Superior temporal gyrus (tissue), 1 donor: ENCODE results near the gene LOC128125822.
"Not testable (repeated sequence)": the region's sequence is repeated elsewhere in the genome, so short reads cannot be mapped to it uniquely, and the experiment has no call there.

Source experiments
- DNase-seq: peaks from one replicate; pipeline ENCODE4 v3.0.0-alpha.2; 2016; ENCODE audit errors: extremely low spot score

Gene LOC128125822

DNA sequence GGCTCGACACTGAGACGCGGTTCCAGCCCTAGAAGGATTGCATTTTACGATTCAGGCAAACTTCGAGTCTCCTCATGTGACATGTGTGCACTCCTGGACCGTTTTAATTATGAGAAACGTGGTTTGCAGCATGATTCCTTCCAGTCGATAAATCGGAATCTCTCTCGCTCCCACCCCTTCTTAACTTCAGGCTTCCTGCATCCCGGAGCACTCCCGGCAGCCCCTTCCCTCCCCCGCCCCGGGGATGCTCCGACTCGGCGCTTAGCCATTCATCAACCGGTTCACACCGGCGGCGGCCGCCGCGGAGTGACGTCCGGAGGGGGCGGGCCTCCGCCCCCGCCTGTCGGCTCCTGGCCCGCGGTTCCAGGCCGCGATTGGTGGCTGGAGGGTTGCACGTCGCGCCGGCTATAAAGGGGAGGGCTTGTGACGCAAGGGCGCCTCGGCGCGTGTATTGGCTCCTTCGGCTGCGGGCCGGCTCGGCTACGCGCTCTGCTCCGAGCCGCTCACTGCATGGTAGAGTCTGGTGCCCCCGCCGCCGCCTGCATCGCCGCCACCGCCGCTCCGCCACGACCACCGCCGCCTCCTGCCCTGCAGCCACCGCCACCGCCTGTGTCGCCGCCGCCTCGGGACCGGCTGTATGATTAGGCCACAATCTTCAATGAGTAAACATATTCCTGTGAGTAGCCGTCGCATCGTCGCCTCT lies at the start of gene LOC128125822, which contains the start of gene PTP4A1:
Gene LOC128125822, plus strand, starts transcription at position 437 of the 703 bp plus-strand sequence.
Gene PTP4A1, plus strand, starts transcription at position 437 of the 703 bp plus-strand sequence. CDS start 4,401 bp downstream, outside the sequence.
- DNase-seq: peak; percentile 98

DNA sequence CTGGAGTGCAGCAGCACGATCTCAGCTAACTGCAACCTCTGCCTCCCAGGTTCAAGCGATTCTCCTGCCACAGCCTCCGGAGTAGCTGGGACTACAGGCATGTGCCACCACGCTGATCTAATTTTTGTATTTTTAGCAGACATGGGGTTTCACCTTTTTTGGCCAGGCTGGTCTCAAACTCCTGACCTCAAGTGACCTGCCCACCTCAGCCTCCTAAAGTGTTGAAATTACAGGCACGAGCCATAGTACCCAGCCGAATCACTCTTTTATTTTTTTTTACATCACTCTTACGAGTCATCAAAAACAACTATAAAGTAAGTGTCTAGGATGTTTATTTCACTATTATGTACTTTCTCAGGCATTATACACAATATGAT lies 49.4 kb upstream of the LOC128125822 start:
- not testable (repeated sequence) for DNase-seq

DNA sequence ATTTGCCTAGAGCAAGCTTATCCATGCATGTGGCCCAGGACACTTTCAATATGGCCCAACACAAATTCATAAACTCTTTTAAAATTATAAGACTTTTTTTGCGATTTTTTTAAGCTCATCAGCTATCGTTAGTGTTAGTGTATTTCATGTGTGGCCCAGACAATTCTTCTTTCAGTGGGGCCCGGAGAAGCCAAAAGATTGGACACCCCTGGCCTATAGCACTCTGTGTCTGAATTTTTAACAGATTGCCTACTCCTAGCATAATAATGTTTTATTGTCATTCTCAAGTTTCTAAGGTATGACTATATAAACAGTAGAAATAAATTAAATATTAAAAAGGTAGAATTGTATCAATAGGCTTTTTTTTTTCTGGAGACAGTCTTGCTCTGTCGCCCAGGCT lies 48.6 kb upstream of the LOC128125822 start:
- DNase-seq: no peak

DNA sequence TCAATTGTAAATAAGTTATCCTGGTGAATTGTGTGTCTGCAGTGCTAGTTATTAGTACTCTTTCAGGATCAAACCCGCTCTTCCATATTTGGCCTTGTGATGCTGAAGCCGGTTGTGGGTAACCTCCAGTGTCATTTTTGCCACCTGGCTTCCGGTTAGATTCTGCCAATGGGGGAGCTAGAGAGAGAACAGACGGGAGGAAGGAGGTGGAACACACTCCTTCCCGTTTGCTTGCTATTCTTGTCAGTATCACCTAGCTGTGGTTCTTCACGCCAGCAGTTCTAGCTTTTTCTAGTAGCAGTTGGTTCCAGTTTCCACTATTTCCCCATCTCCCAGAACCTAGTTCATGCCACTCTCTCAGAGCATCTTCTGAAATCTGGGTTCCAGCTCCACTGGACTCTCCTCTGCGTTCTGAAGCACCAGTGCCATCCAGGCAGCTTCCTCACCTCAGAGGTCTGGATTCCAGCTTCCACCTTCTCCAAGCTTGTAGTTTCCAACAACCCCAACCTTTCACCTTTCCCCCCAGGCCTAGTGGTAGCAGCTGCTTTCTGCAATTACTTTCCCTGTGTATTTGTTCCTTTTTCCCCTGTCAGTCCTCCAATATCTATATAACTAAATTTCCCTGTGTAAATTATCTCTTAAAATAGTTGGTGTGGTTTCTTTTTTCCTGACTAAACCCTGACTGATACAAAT lies 46.9 kb upstream of the LOC128125822 start:
- DNase-seq: no peak

DNA sequence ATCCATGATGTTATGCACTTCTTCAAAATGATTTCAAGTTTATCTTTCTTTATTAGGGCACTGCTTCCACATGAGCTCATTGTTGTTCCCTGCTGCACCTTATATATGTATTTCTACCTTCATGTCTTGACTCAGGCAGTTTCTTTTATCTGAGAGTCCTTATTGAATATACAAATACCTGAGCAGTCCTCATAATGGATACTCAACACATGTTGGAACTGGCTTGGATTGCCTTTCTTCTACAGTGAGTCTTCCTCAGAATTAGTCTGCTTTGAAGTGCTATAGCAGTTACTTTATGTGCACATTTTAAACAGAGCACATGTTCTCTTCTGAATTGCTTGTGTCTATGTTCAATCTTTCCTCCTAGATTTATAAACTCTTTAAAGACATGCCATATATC lies 45.3 kb upstream of the LOC128125822 start:
- no peak for DNase-seq

DNA sequence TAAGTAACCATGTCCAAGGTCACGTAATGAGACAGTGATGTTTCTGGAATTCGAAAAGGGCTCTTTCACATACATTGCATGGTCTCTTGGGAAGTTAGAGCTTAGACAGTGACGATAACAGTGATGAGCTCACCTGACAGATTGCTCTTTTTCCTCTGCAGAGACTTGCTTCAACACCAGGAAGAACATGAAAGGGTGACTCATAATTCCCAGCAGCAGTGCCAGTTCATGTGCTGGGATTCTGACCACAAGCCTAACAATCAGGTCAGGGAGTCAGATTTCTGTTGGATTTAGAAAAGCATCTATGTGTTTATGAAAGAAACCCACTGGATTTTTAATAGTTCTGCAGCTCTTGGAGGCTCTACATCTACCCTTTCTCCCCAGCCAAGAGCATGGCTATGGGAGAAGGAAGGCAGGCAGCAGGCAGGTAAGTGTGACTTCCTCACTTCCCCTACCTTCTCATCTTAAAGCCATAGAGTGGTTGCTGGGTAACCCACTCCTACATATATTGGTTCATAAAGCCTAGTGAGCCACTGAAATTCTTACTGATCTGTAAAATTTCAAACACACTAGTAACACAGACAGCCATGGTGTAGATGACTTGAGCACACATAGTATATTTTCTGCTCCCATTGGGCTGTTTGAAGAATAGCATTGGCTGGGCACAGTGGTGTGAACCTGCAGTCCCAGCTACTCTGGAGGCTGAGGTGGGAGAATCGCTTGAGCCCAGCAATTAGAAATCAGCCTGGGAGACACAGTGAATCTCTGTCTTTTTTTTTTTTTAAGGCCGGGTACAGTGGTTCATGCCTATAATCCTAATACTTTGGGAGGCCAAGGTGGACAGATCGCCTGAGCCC lies 44.4 kb upstream of the LOC128125822 start:
- no peak for DNase-seq

DNA sequence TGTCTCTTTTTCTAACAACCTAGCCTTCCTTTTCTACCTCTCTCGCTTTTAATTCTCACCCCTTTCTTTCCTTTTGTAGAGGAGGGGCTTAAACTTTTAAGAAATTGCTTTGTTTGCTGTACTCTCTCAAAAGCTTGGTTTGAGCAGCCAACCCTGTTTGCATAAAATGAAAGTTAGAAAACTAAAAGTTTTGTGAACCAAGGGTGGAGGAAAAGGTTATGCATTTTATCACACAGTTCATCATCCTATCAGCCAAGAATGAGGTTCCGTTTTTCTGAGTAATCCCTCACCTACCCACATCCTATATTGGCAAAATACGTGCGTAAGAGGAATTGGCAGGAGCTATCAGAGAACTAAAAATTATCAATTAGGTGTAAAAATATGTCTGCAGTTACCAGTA lies 42.8 kb upstream of the LOC128125822 start:
- DNase-seq: no peak

DNA sequence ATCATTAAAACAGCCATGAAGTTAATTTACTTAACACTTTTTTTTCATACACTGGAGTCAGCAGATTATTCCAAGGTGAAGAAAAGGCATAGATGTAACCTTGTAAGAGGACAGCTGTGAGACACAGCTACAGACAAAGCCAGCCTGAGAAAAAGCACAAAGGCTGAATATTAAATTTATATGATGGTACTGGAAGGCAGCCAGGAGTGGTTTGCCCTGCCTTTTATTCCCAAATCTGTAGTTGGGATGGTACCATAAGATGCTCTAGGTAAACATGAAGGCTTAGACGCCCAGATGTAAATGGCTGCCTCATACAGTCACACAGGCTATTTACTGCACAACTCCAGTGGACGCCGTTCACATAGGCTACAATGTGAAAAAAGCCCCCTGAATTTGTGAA lies 42.1 kb upstream of the LOC128125822 start:
- no peak for DNase-seq

DNA sequence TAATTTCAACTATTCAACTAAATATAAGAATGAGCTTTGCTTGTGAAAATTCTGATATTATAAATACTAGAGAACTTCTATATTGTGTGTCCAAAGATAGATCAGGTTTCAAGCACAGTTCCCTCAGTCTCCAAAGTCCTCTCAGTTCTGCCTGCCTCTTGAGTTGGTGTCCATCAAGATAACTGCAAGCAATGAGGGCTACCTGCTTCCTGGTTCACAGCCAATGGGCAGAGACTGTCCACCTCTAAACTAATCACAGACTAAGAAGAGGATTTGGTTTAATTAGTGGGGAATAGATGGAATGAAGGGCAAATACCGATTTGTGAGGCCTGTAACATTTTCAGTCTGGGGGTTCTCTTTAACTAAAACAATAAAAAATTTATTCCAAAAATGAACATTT lies 41.3 kb upstream of the LOC128125822 start:
- no peak for DNase-seq

DNA sequence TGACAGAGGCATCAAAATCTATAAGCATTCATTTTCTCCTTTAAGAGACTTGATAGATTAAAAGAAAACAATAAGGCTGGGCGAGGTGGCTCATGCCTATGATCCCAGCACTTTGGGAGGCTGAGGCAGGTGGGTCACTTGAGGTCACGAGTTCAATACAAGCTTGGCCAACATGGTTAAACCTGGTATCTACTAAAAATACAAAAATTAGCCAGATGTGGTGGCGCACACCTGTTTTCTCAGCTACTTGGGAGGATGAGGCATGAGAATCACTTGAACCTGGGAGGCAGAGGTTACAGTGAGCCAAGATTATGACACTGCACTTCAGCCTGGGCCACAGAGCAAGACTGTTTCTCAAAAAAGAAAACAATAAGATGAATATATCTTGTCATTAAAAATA lies 39.3 kb upstream of the LOC128125822 start:
- no peak for DNase-seq

DNA sequence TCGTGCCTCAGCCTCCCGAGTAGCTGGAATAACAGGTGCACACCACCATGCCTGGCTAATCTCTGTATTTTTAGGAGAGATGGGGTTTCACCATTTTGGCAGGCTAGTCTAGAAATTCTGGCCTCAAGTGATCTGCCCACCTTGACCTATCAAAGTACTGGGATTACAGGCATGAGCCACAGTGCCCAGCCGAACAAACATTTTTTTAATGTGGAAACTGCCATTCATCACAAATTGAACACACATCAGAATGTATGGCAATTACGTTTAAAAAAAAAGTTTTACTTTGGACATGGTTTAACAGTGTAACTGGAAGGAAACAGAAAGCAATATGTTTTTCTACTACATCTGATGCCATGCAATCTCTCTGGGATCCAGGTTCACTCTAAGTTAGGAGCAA lies 38.3 kb upstream of the LOC128125822 start:
- DNase-seq: no peak

DNA sequence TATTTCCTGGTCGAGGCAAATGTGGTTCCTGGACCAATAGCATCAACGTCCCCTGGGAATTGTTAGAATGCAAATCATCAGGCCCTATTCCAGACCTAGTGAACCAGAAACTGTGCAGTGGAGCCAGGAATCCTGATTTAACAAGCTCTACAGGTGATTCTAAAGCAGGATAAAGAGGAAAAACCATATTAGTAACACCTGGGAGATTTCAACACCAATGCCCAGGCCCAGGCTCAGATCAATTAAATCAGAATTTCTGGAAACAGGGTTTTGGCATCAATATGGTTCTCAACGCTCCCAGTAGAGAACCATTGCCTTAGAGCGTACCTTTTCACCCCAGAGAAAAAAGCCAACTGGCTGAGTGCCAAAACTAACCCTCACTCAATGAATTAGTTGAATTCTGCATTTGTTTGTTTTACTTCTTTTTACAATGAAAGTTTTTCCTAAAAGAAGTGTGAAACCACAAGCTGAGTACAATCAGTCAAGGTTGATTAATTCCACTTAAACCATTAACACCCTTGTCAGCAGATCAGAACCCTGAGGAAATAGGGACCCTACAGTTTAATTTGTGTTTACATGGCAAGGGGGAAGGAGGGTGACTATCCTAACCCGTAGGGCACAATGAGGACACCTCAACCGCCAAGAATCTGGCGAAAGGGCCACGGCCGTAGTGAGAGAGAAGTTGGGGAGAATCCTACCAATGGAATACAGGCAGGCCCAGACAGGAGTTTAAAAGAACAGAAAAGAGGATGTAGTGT lies 34.9 kb upstream of the LOC128125822 start:
- DNase-seq: no peak

DNA sequence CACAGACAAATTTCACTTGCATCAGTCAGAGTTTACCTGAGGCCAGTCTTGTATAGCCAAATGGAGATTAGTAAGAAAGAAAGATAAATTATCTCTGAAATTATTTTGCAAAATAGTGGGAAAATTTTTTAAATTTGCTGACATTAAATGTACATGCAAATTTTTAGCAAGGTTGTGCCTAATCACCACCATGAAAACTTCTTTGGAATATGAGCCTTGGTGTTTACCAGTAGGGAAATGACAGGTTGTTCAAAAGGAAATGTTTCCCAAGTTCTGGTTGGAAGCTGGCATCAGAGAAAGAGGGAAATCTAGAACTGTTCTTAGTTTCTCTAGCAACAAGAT lies 34.4 kb upstream of the LOC128125822 start:
- no peak for DNase-seq

DNA sequence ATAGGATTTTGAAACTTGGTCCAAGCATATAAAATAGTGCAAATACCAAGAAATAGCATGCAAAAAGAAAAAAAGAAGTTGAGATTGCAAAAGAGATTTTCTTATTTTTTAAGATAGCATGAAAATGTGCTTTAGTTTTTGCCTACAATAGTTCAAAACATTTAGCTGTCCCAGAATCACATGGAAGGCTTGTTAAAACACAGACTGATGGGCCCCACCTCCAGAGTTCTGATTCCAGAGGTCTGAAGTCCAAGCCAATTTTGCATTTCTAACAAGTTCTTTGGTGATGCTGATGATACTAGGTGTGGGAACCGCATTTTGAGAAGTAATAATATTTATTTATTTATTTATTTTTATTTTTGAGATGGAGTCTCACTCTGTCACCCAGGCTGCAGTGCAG lies 33.7 kb upstream of the LOC128125822 start:
- DNase-seq: no peak

DNA sequence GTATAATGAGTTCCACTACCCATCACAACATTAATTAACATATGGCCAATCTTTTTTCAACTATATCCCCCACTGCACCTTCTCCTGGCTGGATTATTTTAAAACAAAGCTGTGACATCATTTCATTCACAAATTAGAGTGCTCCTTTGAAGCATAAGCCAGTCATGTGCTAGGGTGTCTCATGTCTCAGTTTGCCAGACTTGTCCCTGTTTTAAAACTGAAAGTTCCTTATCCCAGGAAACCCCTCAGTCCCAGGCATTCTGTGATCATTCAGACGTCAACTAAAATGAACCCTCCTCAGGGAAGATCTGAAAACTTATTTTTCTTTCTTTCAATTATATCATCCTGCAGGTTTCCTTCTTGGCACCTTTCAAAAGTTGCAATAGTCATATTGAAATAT lies 29.3 kb upstream of the LOC128125822 start:
- DNase-seq: no peak

DNA sequence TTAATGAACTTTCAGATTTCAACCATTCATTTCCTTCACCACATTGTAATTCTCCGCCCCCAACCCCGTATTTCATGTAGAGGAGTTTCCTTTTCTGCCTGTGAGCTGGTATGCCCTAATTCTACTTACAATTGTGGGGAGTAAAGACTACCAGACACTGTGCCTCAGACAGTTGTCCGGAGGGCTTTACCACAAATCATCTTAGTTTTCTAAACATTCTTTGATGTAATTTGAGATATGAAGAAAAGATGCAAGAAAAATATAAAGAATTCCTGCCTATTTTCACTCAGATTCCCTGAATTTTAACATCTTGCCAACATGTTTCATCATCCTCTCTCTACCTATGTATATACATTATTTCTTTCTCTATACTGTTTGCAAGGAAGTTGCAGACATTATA lies 28.3 kb upstream of the LOC128125822 start:
- DNase-seq: no peak

DNA sequence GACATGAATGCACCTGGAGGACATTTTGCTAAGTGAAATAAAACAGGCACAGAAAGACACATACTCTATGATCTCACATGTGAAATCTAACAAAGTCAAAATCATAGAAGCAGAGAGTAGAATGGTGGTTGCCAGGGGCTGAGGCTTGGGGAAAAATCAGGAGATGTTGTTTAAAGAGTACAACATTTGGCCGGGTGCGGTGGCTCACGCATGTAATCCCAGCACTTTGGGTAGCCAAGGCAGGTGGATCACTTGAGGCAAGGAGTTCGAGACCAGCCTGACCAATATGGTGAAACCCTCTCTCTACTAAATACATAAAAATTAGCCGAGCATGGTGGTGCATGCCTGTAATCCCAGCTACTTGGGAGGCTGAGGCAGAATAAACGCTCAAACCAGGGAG lies 26.0 kb upstream of the LOC128125822 start:
- no peak for DNase-seq

DNA sequence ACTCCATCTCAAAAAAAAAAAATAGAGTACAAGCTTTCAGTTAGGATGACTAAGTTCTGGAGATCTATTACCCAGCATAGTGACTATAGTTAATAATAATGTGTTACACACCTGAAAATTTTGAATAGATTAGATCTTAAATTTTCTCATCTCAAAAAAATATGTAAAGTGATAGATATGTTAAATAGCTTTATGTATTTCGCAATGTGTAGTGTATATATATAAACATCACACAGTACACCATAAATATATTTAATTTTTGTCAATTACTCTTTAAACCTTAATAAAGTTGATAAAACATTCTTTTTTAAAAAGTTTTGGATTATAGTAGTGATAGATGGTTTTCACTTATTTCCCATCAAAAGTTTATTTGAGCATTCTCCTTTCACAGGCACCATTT lies 25.6 kb upstream of the LOC128125822 start:
- DNase-seq: no peak

DNA sequence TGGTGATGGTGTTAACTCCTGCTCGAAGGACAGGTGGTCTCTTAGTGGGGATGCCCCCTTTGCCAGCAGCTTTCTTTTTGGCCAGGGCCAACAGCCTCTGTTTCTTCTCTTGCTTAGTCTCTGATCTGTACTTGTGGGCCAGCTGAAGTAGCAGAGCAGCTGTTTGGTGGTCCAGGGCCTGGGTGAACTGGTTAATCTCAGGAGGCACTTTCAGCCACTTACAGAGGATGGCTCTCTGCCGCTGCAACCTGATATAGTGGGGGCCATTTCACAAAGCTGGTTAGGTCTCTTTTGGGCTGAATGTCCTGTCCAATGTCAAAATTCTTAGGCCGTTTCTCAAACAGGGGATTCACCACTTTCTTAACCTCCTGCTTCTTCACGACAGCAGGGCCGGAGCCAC lies 23.2 kb upstream of the LOC128125822 start:
- DNase-seq: no peak

DNA sequence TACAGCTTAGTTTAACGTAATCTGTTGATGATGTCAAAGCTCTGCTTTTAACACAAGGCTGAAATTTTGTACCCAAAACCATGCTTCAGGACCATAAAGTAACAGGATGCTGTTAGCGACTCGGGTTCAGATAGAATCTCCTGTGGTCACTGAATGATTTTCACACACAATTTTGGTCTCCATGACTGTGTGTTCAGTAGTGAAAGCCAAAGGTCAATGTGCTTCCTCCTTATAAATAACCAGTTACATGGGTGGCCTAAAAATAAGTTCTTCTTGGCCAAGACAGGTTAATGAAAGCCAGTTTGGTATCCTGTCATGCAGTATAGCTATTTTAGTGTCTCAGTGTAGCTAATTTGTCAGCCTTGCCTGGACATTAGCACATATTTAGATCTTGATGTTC lies 19.1 kb upstream of the LOC128125822 start:
- DNase-seq: no peak

DNA sequence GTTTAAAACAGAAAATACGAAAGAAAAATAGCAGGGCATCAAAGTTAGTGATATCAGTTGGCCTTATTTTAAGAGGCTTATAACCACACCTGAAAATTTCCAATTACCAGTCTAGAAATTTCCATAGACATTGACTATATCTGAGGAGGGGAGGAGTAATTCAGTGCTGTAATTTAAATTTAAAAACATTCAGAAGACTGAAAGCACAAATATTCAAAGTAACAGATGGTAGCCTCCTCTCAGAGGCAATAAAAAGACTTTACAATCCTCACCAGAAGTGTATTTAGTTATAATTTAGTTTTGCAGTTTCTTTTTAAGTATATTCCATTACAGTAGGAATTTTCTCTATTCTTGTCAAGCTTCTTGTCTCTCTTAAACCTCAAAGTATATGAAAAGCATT lies 18.4 kb upstream of the LOC128125822 start:
- DNase-seq: no peak

DNA sequence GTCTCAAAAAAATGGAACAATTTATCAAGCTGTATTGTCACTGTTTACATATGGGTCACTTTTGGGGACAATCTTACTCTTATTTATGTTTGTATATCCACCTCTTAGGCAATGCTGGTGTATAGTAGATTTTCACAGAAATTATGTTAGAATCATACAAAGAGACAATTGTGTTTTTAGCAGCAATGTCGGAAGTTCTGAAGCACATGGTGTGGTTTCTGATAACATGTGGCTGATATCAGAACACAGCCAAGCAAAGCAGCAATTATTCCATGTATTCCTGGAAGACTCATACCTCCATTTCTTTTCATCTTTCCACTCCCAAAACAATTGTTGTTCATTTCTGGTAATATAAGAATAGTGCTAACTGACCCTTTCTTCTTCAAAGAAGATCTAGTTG lies 17.5 kb upstream of the LOC128125822 start:
- no peak for DNase-seq
